Tibial nerve (tissue), 4 donors: ENCODE data around the gene CAPG.

Experiments
- CTCF ChIP-seq, 5 experiments: fragments of 200-600 bp in 3 of 5; fragments of 450-650 bp in 2 of 5; sonication (generic) in 3 of 5; IDR thresholded peaks; one replicate each; pipeline ENCODE4 v1.5.1; 2016 to 2019; ENCODE audit warnings: antibody characterized with exemption in 5 of 5, mild to moderate bottlenecking in 3 of 5, moderate library complexity in 2 of 5
- EP300 ChIP-seq, 2 donors: sonication (generic); formaldehyde crosslinking; IDR thresholded peaks; one replicate each; pipeline ENCODE4 v1.6.1; 2017; ENCODE audit warnings: antibody characterized with exemption in 2 of 2, mild to moderate bottlenecking in 1 of 2

GRCh38 chr2:85433511-85434089, 23.4 kb upstream of the CAPG start:
- TF ChIP-seq CTCF (IDR thresholded peaks at IDR 0.05) (no peak), EP300 (IDR thresholded peaks at IDR 0.05) (peak in 1 of 2 donors; percentile 87)
